HepG2 (cell line): ENCODE results near the gene MMP3. TPM values are rescaled to one million over a fixed set of nuclear protein-coding genes. Genes with fewer than 3 reads are reported as not detected.

ENCODE experiments used
- ATAC-seq: fragments of 200-7000 bp; cut with Tn5 transposase; 3 replicates; pipeline ENCODE4 v1.9.1; 2020; ENCODE audit warnings: mild to moderate bottlenecking, moderate library complexity
- BruUV-seq: library from RNA; stranded (reverse); fragments of 400-500 nt; replicated peaks from 2 replicates; lab custom pipeline; 2021; lab: Mats Ljungman, UMichigan
- CTCF ChIA-PET: fragments of 300-600 bp; formaldehyde crosslinking; extraction: SDS; loops from one replicate; lab custom pipeline; 2021; ENCODE audit warnings: low total read pairs, inconsistent platforms, low intra/inter-chr PET ratio; lab: Yijun Ruan, JAX
- POLR2A ChIA-PET: fragments of 350-600 bp; sonication (Branson Sonifier 250); formaldehyde crosslinking; loops from one replicate; lab custom pipeline; 2020; ENCODE audit warnings: antibody characterized with exemption, inconsistent platforms; lab: Yijun Ruan, JAX
- DNase-seq: peaks from one replicate; pipeline ENCODE4 v3.0.0-alpha.2; 2015; ENCODE audit warnings: low spot score
- FAIRE-seq: peaks from 3 replicates; lab custom pipeline; 2011; peaks lifted over from hg19 to GRCh38; lab: Jason Lieb, UNC
- H2AFZ ChIP-seq: one replicate; pipeline ENCODE4 v1.6.1; 2011; ENCODE audit warnings: low read length, inconsistent platforms
- H3K27ac ChIP-seq: fragments of 300-600 bp; 3 replicates; pipeline ENCODE4 v1.8.0; 2011; ENCODE audit warnings: mixed run types, mild to moderate bottlenecking, mixed read lengths, low read length, inconsistent platforms; ENCODE audit not compliant: insufficient read depth; ENCODE audit errors: extremely low read length
- H3K27me3 ChIP-seq, 2 experiments: fragments of 200-600 bp in 1 of 2; 2 replicates in 1 of 2; 3 replicates in 1 of 2; pipeline versions ENCODE4 v1.6.0 to v1.8.0; 2011; ENCODE audit warnings: low read length in 2 of 2, mild to moderate bottlenecking in 2 of 2, moderate library complexity in 2 of 2, inconsistent platforms in 1 of 2; ENCODE audit not compliant: insufficient read depth in 2 of 2, control insufficient read depth in 1 of 2
- H3K36me3 ChIP-seq, 2 experiments: fragments of 200-600 bp in 1 of 2; replicated peaks in 1 of 2; 2 replicates in 1 of 2; 3 replicates in 1 of 2; pipeline versions ENCODE4 v1.5.1 to v1.8.0; 2011; ENCODE audit warnings: low read length in 2 of 2, inconsistent platforms in 1 of 2; ENCODE audit not compliant: insufficient read depth in 2 of 2, control insufficient read depth in 1 of 2
- H3K4me1 ChIP-seq: 2 replicates; pipeline ENCODE4 v1.5.1; 2012; ENCODE audit warnings: low read length, inconsistent platforms; ENCODE audit not compliant: insufficient read depth
- H3K4me2 ChIP-seq: 2 replicates; pipeline ENCODE4 v1.6.0; 2011; ENCODE audit warnings: low read depth, low read length, inconsistent platforms
- H3K4me3 ChIP-seq, 3 experiments: fragments of 200-600 bp in 1 of 3; sonication (generic), shearing (Covaris generic) in 1 of 3; replicated peaks in 1 of 3; 2 replicates each; pipeline ENCODE4 v1.5.1; 2011 to 2016; ENCODE audit warnings: low read length in 3 of 3, inconsistent platforms in 2 of 3, low read depth in 2 of 3, mild to moderate bottlenecking in 2 of 3, control low read depth in 1 of 3, mixed read lengths in 1 of 3; ENCODE audit not compliant: insufficient read depth in 1 of 3
- H3K79me2 ChIP-seq: one replicate; pipeline ENCODE4 v1.6.1; 2011; ENCODE audit warnings: low read length, inconsistent platforms; ENCODE audit not compliant: insufficient read depth
- H3K9ac ChIP-seq: 2 replicates; pipeline ENCODE4 v1.6.0; 2011; ENCODE audit warnings: mild to moderate bottlenecking, low read depth, low read length, inconsistent platforms; ENCODE audit not compliant: insufficient read depth
- H3K9me3 ChIP-seq: 2 replicates; pipeline ENCODE4 v1.5.1; 2012; ENCODE audit warnings: mild to moderate bottlenecking, low read length
- H4K20me1 ChIP-seq: 2 replicates; pipeline ENCODE4 v1.6.0; 2011; ENCODE audit warnings: inconsistent platforms, mild to moderate bottlenecking, low read length, moderate library complexity; ENCODE audit not compliant: insufficient read depth
- CENPT ChIP-seq: sonication (generic); formaldehyde crosslinking; IDR thresholded peaks from 2 replicates; pipeline ENCODE4 v1.8.0; 2022; ENCODE audit warnings: low read depth, mild to moderate bottlenecking, moderate library complexity, missing genetic modification reagents
- DMAP1 ChIP-seq: IDR thresholded peaks from 2 replicates; pipeline ENCODE4 v1.6.1; 2016
- POLR2G ChIP-seq: fragments of 200-400 bp; formaldehyde crosslinking; IDR thresholded peaks from 2 replicates; pipeline ENCODE4 v1.6.1; 2018; ENCODE audit warnings: mild to moderate bottlenecking, low read depth, low read length, moderate library complexity
- SMARCC2 ChIP-seq: fragments of 450-650 bp; IDR thresholded peaks from 2 replicates; pipeline ENCODE4 v1.6.1; 2017; ENCODE audit warnings: antibody characterized with exemption, mild to moderate bottlenecking
- SMARCE1 ChIP-seq: fragments of 450-650 bp; IDR thresholded peaks from 2 replicates; pipeline ENCODE4 v1.6.1; 2017; ENCODE audit warnings: borderline replicate concordance
- SRY ChIP-seq: sonication (generic); formaldehyde crosslinking; IDR thresholded peaks from 2 replicates; pipeline ENCODE4 v1.8.0; 2022; ENCODE audit warnings: mild to moderate bottlenecking, missing genetic modification reagents
- THAP11 ChIP-seq: IDR thresholded peaks from 2 replicates; pipeline ENCODE4 v1.6.1; 2016; ENCODE audit warnings: missing biosample characterization, missing genetic modification reagents
- YEATS4 ChIP-seq: sonication (generic); formaldehyde crosslinking; IDR thresholded peaks from 2 replicates; pipeline ENCODE4 v1.4.0; 2020; ENCODE audit warnings: missing genetic modification reagents, borderline replicate concordance
- ZFYVE20 ChIP-seq: sonication (generic); formaldehyde crosslinking; IDR thresholded peaks from 2 replicates; pipeline ENCODE4 v1.8.0; 2023; ENCODE audit warnings: low read depth, mild to moderate bottlenecking, moderate library complexity, missing genetic modification reagents, borderline replicate concordance
- ZIK1 ChIP-seq: sonication (generic); formaldehyde crosslinking; IDR thresholded peaks from 2 replicates; pipeline ENCODE4 v1.5.0; 2020; ENCODE audit warnings: mild to moderate bottlenecking, low read depth, missing genetic modification reagents, borderline replicate concordance
- ZNF282 ChIP-seq: fragments of 450-650 bp; IDR thresholded peaks from 2 replicates; pipeline ENCODE4 v1.6.1; 2018; ENCODE audit not compliant: partially characterized antibody
- ZNF484 ChIP-seq: sonication (generic); formaldehyde crosslinking; IDR thresholded peaks from 2 replicates; pipeline ENCODE4 v1.5.1; 2020; ENCODE audit warnings: mild to moderate bottlenecking, low read depth, missing genetic modification reagents, borderline replicate concordance
- ZNF570 ChIP-seq: sonication (generic); formaldehyde crosslinking; IDR thresholded peaks from 2 replicates; pipeline ENCODE4 v1.4.0; 2020; ENCODE audit warnings: mild to moderate bottlenecking, missing genetic modification reagents, borderline replicate concordance
- ZNF639 ChIP-seq: conservative IDR thresholded peaks from 2 replicates; pipeline ENCODE4 v1.6.1; 2018; ENCODE audit warnings: missing genetic modification reagents
- ZNF652 ChIP-seq: IDR thresholded peaks from 2 replicates; pipeline ENCODE4 v1.6.1; 2016; ENCODE audit warnings: low read depth, borderline replicate concordance
- ZNF784 ChIP-seq: sonication (generic); formaldehyde crosslinking; IDR thresholded peaks from 2 replicates; pipeline ENCODE4 v1.5.1; 2020; ENCODE audit warnings: missing genetic modification reagents, mild to moderate bottlenecking, borderline replicate concordance
- ZNF850 ChIP-seq: sonication (generic); formaldehyde crosslinking; conservative IDR thresholded peaks from 2 replicates; pipeline ENCODE4 v1.9.0; 2021; ENCODE audit warnings: mild to moderate bottlenecking, missing genetic modification reagents
- WGBS: methylation state at CpG from one replicate; pipeline ENCODE4 v1.1.6; 2017; ENCODE audit warnings: low lambda C conversion rate; 5-methylcytosine and 5-hydroxymethylcytosine counted together
- in situ Hi-C: cut with HindIII; loops from 2 replicates; pipeline ENCODE4 v1.10.0; 2017; ENCODE audit warnings: low pct_unique_long_range_greater_than_20kb; ENCODE audit not compliant: extremely low pct_ligation_motif_present
- intact Hi-C: fragments of 100-400 bp; cut with micrococcal nuclease; formaldehyde crosslinking; loops from one replicate; pipeline ENCODE4 v1.10.0; 2022; ENCODE audit not compliant: unreplicated experiment
- polyA plus RNA-seq, 8 experiments: library from polyadenylated mRNA; depleted of rRNA in 3 of 8; stranded (reverse) in 7 of 8; unstranded in 1 of 8; fragments of >200 nt; fragmentation: Illumina TruSeq in 4 of 8; extraction: Trizol in 4 of 8; gene quantifications; 2 replicates each; pipeline versions ENCODE4 v1.2.1 to v1.2.3, GENCODE V29; 2011 to 2016; ENCODE audit warnings: low read depth in 4 of 8, missing spikeins in 1 of 8, mixed read lengths in 1 of 8; ENCODE audit not compliant: insufficient read depth in 1 of 8
- total RNA-seq, 5 experiments: library from RNA; depleted of rRNA; stranded (reverse); fragments of >200 nt; fragmentation: Illumina TruSeq; extraction: Trizol; gene quantifications; 2 replicates each; pipeline ENCODE4 v1.2.3, GENCODE V29; 2016; ENCODE audit warnings: low read depth in 1 of 5
- TF ChIP-seq, protein P1 (sequence below): sonication (generic); formaldehyde crosslinking; IDR thresholded peaks from 2 replicates; pipeline ENCODE4 v1.5.0; 2020; ENCODE audit warnings: missing genetic modification reagents, mild to moderate bottlenecking, borderline replicate concordance

MMP3 gene
- total and polyA plus RNA-seq, 2 of the 13 experiments (the other 11 are each of a cell fraction or from before 2014, with no cell fraction given): 1.2 to 1.5 TPM

- TF ChIP-seq ZFYVE20 (no peak), ZNF784 (CRISPR knock-in tag) (no peak), SMARCE1 (no peak), ZNF850 (CRISPR knock-in tag) (no peak)
Observed at GRCh38 chr11:102802341-102802740, 41.1 kb downstream of the MMP3 start.

DNA sequence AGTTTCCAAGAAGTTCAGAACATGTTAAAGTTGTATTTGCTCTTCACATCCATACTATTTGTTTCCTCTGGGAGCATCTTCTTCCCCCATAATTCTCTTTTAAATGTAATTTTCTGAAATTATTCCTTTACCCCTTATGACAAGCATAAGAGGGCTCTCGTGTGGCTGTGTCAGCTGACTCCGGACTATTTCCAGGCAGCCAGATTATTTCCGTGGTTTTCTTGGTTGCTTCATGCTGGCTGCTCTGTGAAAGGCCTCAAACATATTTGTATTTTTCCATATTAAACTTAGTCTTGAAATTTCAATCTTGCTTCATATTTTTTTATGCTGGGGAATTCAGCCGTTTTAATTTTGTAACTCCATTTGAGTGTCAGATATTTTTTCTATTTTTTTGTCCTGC, 42.6 kb downstream of the MMP3 start:
- H3K9me3 ChIP-seq: no peaks in the 10 kb centered on the region
- TF ChIP-seq, protein P1, sequence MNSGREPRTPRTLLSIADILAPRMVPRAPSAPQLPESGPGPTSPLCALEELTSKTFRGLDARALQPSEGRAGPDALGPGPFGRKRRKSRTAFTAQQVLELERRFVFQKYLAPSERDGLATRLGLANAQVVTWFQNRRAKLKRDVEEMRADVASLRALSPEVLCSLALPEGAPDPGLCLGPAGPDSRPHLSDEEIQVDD (CRISPR knock-in tag): no peak
- no peak for TF ChIP-seq SRY
- no peak for TF ChIP-seq CENPT (CRISPR knock-in tag)
- TF ChIP-seq POLR2G: no peak
- no peak for TF ChIP-seq THAP11
- TF ChIP-seq ZNF570: no peak
- TF ChIP-seq ZIK1: no peak
- no peak for TF ChIP-seq ZNF639 (CRISPR knock-in tag)
- TF ChIP-seq ZNF652: no peak
- no peak for TF ChIP-seq SMARCC2
- TF ChIP-seq ZNF484 (CRISPR knock-in tag): no peak
- no peak for TF ChIP-seq DMAP1 (CRISPR knock-in tag)
- TF ChIP-seq YEATS4 (CRISPR knock-in tag): no peak
- TF ChIP-seq ZNF282: no peak
- no peak overlapping the region for H3K4me2 ChIP-seq
- in situ Hi-C loops: loop anchor here (10.0 kb wide), 1 partner anchor 134 kb away; no protein-coding TSS in a partner anchor
- no peak overlapping the region for H3K9ac ChIP-seq
- no peak for DNase-seq
- H4K20me1 ChIP-seq: no peaks in the 10 kb centered on the region
- no peak overlapping the region for H2AFZ ChIP-seq
- WGBS: 1% methylated on average over 4 of the region's 4 CpGs
- no peaks in the 10 kb centered on the region for H3K4me1 ChIP-seq
- intact Hi-C loops: loop anchor here (10.0 kb wide), 1 partner anchor 254 kb away; no protein-coding TSS in a partner anchor
- no peaks in the 10 kb centered on the region for H3K36me3 ChIP-seq
- no TSS peak for BruUV-seq
- FAIRE-seq: no peak
- H3K27ac ChIP-seq: no peak overlapping the region
- no peaks in the 10 kb centered on the region for H3K79me2 ChIP-seq
- ChIA-PET CTCF (no interaction called here), POLR2A (no interaction called here)
- H3K27me3 ChIP-seq: no peaks in the 10 kb centered on the region; a peak in 1 of 5 replicates
- H3K4me3 ChIP-seq: no peak overlapping the region
- ATAC-seq: no peak

More at GRCh38 chr11:102802341-102802740, 41.1 kb downstream of the MMP3 start:
- intact Hi-C loops (loop anchor here (10.0 kb wide), 1 partner anchor 252 kb away; no protein-coding TSS in a partner anchor), in situ Hi-C loops (loop anchor here (10.0 kb wide), 1 partner anchor 132 kb away; no protein-coding TSS in a partner anchor)
- H3K36me3 ChIP-seq: no peaks in the 10 kb centered on the region
- H3K9me3 ChIP-seq: no peaks in the 10 kb centered on the region
- no peak overlapping the region for H3K4me2 ChIP-seq
- no peak for DNase-seq
- no peak for ATAC-seq
- POLR2A ChIA-PET: no interaction called here
- no TSS peak for BruUV-seq
- no peak overlapping the region for H3K27ac ChIP-seq
- no peak for FAIRE-seq
- H3K79me2 ChIP-seq: no peaks in the 10 kb centered on the region
- H4K20me1 ChIP-seq: no peaks in the 10 kb centered on the region
- CTCF ChIA-PET: no interaction called here
- H3K27me3 ChIP-seq: no peaks in the 10 kb centered on the region; a peak in 1 of 5 replicates
- H3K9ac ChIP-seq: no peak overlapping the region
- H3K4me1 ChIP-seq: no peaks in the 10 kb centered on the region
- WGBS: 2% methylated on average over 2 of the region's 2 CpGs
- H3K4me3 ChIP-seq: no peak overlapping the region
- H2AFZ ChIP-seq: no peak overlapping the region
